GM19463 (cell line): ENCODE measurements around the gene GNG7.
"Not testable (repeated sequence)": the region's sequence is repeated elsewhere in the genome, so short reads cannot be mapped to it uniquely, and the experiment has no call there.

ENCODE experiments used
- ATAC-seq: cut with Tn5 transposase; IDR thresholded peaks from one replicate; pipeline ENCODE4 v1.9.1; 2021; ENCODE audit warnings: mild to moderate bottlenecking, moderate library complexity; ENCODE audit not compliant: unreplicated experiment

GNG7 gene

DNA sequence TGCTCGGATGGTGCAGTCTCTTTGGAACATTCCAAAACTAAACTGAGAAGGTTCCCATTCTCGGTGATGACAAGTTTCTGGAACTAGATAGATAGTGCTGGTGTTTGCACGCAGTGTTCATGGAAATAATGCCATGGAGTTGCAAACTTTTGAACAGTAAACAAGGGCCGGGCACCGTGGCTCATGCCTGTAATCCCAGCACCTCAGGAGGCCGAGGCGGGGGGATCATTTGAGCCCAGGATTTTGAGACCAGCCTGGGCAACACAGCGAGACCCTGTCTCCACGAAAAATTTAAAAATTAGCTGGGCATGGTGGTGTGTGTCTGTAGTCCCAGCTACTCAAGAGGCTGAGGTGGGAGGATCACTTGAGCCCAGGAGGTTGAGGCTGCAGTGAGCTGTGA is 95.7 kb downstream of the GNG7 start:
- ATAC-seq: not testable (repeated sequence)

GRCh38 chr19:2605889-2606288 is 96.6 kb downstream of the GNG7 start:
- ATAC-seq: not testable (repeated sequence)

DNA sequence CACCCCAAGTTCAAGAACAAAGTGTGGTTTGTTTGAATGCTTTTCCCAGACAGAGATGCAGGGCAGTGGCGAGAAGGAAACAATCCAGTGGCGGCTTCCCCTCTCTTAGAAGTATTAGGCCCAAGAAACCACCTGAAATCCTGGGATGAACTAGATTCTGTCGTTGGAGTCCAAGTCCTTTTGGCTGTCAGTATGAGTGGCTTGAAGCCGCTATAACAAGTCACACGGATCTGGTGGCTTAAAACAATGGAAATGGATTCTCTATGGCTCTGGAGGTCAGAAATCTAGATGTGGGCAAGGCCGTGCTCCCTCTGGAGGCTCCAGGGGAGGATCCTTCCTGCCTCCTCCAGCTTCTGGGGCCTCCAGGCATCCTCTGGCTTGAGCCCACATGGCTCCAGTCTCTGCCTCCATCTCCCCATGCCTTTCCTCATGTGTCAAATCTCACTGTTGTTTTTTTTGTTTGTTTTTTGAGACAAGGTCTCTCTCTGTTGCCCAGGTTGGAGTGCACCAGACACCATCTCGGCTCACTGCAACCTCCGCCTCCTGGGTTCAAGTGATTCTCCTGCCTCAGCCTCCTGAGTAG is 97.7 kb downstream of the GNG7 start:
- no peak for ATAC-seq

DNA sequence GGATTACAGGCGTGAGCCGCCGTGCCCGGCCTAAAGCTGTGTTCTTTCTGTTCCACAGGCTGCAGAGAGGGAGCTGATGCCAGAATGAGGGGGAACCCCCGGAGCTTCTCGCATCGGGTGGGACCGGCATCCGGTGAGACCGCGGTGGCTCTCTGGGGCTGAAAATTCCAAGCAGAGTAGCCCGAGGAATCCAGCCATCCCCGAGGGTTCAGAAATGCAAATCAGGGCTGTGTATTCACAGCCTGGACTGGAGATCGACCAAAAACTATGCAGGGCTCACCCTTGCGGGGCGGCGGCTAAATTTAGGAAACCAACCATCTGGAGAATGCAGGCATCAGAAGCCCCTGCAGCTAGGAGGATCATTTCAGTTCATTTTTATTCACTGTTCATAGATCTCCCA is 99.2 kb downstream of the GNG7 start:
- ATAC-seq: no peak

- no peak for ATAC-seq
Measured at GRCh38 chr19:2602391-2603181, 99.9 kb downstream of the GNG7 start.

DNA sequence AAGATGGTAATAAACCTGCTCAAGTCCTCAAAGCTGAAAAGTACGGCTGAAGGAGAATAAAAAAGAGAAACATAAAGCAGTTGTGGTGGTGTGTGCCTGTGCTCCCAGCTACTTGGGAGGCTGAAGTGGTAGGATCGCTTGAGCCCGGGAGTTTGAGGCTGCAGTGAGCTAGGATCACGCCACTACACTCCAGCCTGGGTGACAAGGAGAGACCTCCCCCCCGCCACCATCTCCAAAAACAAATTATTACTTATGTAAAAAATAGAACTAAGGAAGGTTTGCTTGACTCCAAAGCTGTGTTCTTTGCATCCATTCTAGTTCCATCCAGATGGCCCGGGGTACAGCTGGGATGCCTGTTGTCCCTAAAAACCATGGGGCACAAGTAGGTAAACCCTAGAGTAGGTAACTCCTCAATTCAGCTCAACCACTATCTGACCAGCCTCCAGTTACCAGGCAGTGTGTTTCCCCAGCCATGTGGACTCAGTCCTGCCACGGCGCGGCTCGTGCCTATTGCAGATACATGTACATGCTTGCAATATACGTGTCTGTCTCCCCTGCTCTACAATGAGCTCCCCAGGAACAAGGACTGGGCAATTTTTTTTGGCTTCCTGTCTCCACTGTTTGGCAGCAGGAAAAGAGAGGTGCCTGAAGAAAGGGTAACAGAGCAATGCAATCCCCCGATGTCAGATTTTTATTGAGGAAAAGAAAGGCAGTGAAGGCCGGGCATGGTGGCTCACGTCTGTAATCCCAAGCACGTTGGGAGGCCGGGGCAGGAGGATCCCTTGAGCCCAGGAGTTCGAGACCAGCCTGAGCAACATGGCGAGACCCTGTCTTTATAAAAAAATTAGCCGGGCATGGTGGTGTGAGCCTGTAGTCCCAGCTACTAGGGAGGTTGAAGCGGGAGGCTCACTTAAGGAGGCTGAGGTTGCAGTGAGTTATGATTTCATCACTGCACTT is 101.3 kb downstream of the GNG7 start:
- ATAC-seq: no peak

DNA sequence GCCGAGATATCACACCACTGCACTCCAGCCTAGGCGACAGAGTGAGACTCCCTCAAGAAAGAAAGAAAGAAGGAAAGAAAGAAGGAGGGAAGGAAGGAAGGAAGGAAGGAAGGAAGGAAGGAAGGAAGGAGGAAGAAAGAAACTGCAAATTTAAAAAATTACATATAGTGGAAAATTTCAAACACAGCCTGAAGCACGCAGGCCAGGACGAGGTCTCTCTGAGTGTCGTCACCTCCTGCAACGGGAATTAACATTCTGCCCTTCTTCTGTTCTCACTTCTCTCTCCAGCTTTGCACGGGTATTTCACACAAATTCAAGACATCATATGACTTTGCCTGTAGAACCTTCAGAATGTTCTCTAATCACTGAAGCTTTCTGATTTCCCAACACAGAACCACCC is 108.2 kb downstream of the GNG7 start:
- ATAC-seq: no peak

DNA sequence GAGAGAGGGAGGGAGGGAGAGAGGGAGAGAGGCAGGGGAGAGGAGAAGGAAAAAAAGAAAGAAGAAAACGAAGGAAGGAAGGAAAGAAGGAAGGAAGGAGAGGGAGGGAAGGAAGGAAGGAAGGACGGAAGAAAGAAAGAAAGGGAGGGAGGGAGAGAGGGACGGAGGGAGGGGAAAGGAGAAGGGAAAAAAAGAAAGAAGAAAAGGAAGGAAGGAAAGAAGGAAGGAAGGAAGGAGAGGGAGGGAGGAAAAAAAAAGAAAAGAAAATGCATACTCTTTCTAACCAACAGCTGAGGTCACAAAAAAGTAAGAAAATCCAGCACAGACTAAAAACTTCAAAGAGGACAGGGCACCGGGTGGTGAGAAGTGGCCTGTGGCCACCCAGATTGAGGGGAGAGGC is 109.7 kb downstream of the GNG7 start:
- ATAC-seq: no peak

- no peak for ATAC-seq
Measured at GRCh38 chr19:2591537-2592291, 110.8 kb downstream of the GNG7 start.

GRCh38 chr19:2590630-2591399 is 111.7 kb downstream of the GNG7 start:
- no peak for ATAC-seq

- no peak for ATAC-seq
Measured at GRCh38 chr19:2589441-2589840, 113.1 kb downstream of the GNG7 start.

DNA sequence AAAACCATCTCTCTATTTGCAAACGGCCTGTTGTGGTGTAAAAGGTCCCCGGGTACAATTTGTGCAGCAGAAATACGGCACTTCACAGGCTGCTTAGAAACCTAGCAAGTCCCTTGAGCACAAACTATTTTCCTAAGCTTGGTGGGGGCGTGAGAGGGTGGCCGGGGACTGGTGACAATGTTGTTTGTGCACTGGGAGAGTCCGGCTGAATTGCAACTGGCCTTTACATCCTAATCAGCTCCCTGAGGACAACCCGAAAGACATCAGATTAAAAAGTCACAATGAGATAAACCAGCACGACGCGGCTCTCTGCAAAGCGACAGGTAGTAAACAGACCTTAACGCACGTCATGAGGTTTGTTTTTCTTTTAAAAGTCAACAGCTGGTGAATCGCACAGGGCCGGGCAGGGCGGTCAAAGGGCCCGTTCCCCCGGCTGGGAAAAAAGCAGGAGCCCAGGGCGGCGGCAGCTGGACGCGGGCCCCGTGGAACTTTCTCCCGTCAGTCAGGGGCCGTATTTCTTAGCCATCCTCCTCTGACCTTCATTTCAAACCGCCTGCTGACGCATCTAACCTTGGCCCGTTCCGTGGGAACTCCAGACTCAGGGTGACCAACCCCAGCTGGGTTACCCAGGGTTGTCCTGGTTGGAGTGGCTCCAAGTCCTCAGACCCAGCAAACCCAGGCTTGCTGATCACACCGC is 114.3 kb downstream of the GNG7 start:
- no peak for ATAC-seq

GRCh38 chr19:2587001-2587719 is 115.3 kb downstream of the GNG7 start:
- ATAC-seq: no peak

- ATAC-seq: no peak
Measured at GRCh38 chr19:2586196-2586595, 116.3 kb downstream of the GNG7 start.

- ATAC-seq: no peak
Measured at GRCh38 chr19:2584002-2584401, 118.5 kb downstream of the GNG7 start.

DNA sequence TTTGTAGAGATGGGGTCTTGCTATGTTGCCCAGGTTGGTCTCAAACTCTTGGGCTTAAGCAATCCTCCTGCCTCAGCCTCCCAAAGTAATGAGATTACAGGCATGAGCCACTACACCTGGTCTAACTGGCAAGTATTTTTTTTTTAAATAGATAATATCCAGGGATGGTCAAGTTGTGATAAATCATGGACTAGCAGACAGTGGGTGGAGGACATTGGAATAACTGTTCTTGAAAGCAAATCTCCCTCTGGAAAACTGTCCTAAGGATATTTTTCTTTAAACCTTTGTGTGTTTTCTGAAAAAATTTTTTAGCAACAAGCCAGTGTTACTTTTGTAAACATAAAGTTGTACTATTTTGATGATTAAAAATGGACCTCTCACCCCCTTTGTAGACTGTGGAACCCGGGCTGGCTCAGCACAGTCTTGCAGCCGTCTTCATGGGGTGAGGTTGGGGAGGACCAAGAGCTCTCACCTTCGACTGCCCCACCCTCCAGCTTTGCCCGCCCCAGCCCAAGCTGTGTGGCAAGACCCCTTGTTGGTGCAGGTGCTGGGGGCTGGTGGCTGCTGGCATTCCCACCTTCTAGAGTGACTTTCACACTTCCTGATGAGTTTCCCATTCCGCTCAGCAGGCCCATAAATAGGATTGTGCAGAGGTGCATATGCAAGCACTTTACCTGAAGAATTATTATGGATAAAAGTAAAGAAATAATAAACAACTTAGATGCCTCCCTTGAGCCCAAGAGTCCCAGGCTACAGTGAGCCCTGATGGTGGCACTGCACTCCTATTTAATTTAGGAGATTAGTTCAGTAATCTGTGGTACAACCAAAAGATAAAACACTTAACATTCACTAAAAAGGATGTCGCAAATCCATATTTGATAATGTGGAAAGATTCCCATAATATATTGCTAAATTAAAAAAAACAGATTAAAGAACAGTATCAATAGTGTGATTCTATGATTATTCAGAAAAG is 119.2 kb downstream of the GNG7 start:
- ATAC-seq: no peak

GRCh38 chr19:2580396-2580795 is 122.1 kb downstream of the GNG7 start:
- ATAC-seq: not testable (repeated sequence)
